HCT116 (cell line): ENCODE data around the gene C17orf67. TPM values are rescaled to one million over a fixed set of nuclear protein-coding genes. Genes with fewer than 3 reads are reported as not detected.

Experiments used
- ATAC-seq: fragments of 200-7000 bp; cut with Tn5 transposase; 2 replicates; pipeline ENCODE4 v1.9.1; 2020; ENCODE audit warnings: mild to moderate bottlenecking, moderate library complexity
- BruUV-seq: library from RNA; stranded (reverse); fragments of 400-500 nt; replicated peaks from 2 replicates; lab custom pipeline; 2021; lab: Mats Ljungman, UMichigan
- CTCF ChIA-PET: fragments of 300-600 bp; sonication (Branson Sonifier 250); formaldehyde crosslinking; loops from one replicate; lab custom pipeline; 2021; ENCODE audit warnings: antibody characterized with exemption; lab: Charles Lee
- POLR2A ChIA-PET: fragments of 300-600, 350-600 bp; sonication (Branson Sonifier 250); formaldehyde crosslinking; loops from one replicate; lab custom pipeline; 2021; ENCODE audit warnings: antibody characterized with exemption; lab: Charles Lee
- RAD21 ChIA-PET, 2 experiments: fragments of 300-600 bp; sonication (Branson Sonifier 250); formaldehyde crosslinking; loops; one replicate each; lab custom pipeline; 2023; ENCODE audit warnings: low total read pairs in 2 of 2; ENCODE audit not compliant: uncharacterized antibody in 2 of 2, unreplicated experiment in 2 of 2, low non-redundant PET in 1 of 2; lab: Charles Lee
- DNase-seq: peaks from one replicate; pipeline ENCODE4 v3.0.0-alpha.2; 2010; ENCODE audit warnings: low read depth, low spot score
- H2AFZ ChIP-seq: fragments of 200-600 bp; shearing (Covaris generic), sonication (generic); 2 replicates; pipeline ENCODE4 v1.6.1; 2017; ENCODE audit warnings: low read depth, mixed run types, mixed read lengths, antibody characterized with exemption, low read length; ENCODE audit not compliant: poor library complexity, severe bottlenecking
- H3K27ac ChIP-seq: 2 replicates; pipeline ENCODE4 v1.5.1; 2012; ENCODE audit warnings: low read depth, low read length
- H3K27me3 ChIP-seq: fragments of 200-600 bp; sonication (generic); 2 replicates; pipeline ENCODE4 v1.6.1; 2016; ENCODE audit warnings: mixed run types, low read length, mixed read lengths; ENCODE audit not compliant: insufficient read depth
- H3K36me3 ChIP-seq, 2 experiments: fragments of 200-500 bp in 1 of 2; fragments of 200-600 bp in 1 of 2; sonication (Bioruptor generic) in 1 of 2; sonication (generic) in 1 of 2; 2 replicates each; pipeline versions ENCODE4 v1.5.1 to v1.6.1; 2014 to 2016; ENCODE audit warnings: low read length in 2 of 2, inconsistent platforms in 1 of 2, mixed read lengths in 1 of 2, mixed run types in 1 of 2; ENCODE audit not compliant: insufficient read depth in 2 of 2, control insufficient read depth in 1 of 2
- H3K4me1 ChIP-seq, 2 experiments: fragments of 200-600 bp in 1 of 2; sonication (generic) in 1 of 2; 2 replicates each; pipeline versions ENCODE4 v1.5.1 to v1.6.1; 2012 to 2017; ENCODE audit warnings: low read length in 2 of 2, inconsistent platforms in 1 of 2, mild to moderate bottlenecking in 1 of 2, mixed read lengths in 1 of 2, mixed run types in 1 of 2, moderate library complexity in 1 of 2; ENCODE audit not compliant: insufficient read depth in 2 of 2, control insufficient read depth in 1 of 2
- H3K4me2 ChIP-seq: fragments of 200-600 bp; sonication (generic); 2 replicates; pipeline ENCODE4 v1.6.1; 2017; ENCODE audit warnings: mixed run types, low read length, mixed read lengths
- H3K4me3 ChIP-seq, 2 experiments: fragments of 200-600 bp in 1 of 2; sonication (generic) in 1 of 2; replicated peaks in 1 of 2; 2 replicates each; pipeline ENCODE4 v1.5.1; 2011 to 2016; ENCODE audit warnings: low read length in 2 of 2, control low read depth in 1 of 2, low read depth in 1 of 2, mild to moderate bottlenecking in 1 of 2, mixed read lengths in 1 of 2, mixed run types in 1 of 2
- H3K79me2 ChIP-seq: fragments of 200-600 bp; sonication (generic); 2 replicates; pipeline ENCODE4 v1.6.1; 2017; ENCODE audit warnings: mild to moderate bottlenecking, mixed run types, low read length, moderate library complexity, mixed read lengths; ENCODE audit not compliant: insufficient read depth
- H3K9ac ChIP-seq: fragments of 200-600 bp; sonication (generic); 2 replicates; pipeline ENCODE4 v1.6.1; 2016; ENCODE audit warnings: low read length, mixed read lengths
- H3K9me2 ChIP-seq: fragments of 200-600 bp; sonication (generic), shearing (Covaris generic); 2 replicates; pipeline ENCODE4 v1.6.1; 2017; ENCODE audit warnings: mixed run types, mild to moderate bottlenecking, moderate library complexity; ENCODE audit not compliant: insufficient read depth
- H3K9me3 ChIP-seq, 2 experiments: fragments of 200-500 bp in 1 of 2; fragments of 200-600 bp in 1 of 2; sonication (Bioruptor generic) in 1 of 2; sonication (generic) in 1 of 2; 2 replicates each; pipeline ENCODE4 v1.6.1; 2014 to 2017; ENCODE audit warnings: low read length in 2 of 2, mixed read lengths in 2 of 2, inconsistent platforms in 1 of 2, low read depth in 1 of 2, mild to moderate bottlenecking in 1 of 2, mixed run types in 1 of 2, moderate library complexity in 1 of 2; ENCODE audit not compliant: control insufficient read depth in 1 of 2, insufficient read depth in 1 of 2
- H4K20me1 ChIP-seq: fragments of 200-600 bp; sonication (generic), shearing (Covaris generic); 2 replicates; pipeline ENCODE4 v1.6.1; 2017; ENCODE audit warnings: mixed run types, mild to moderate bottlenecking, moderate library complexity; ENCODE audit not compliant: insufficient read depth
- ATF3 ChIP-seq: IDR thresholded peaks from 2 replicates; pipeline ENCODE4 v1.6.1; 2012
- CBX3 ChIP-seq: IDR thresholded peaks from 2 replicates; pipeline ENCODE4 v1.6.1; 2012; ENCODE audit warnings: low read depth
- CEBPB ChIP-seq: IDR thresholded peaks from 2 replicates; pipeline ENCODE4 v1.6.1; 2012; ENCODE audit warnings: low read depth
- CTCF ChIP-seq, 3 experiments: fragments of 200-600 bp in 1 of 3; sonication (generic) in 1 of 3; IDR thresholded peaks in 2 of 3; conservative IDR thresholded peaks in 1 of 3; 2 replicates each; pipeline ENCODE4 v1.5.1; 2012 to 2017; ENCODE audit warnings: low read depth in 2 of 3, low read length in 2 of 3, antibody characterized with exemption in 1 of 3, borderline replicate concordance in 1 of 3, control low read depth in 1 of 3, mild to moderate bottlenecking in 1 of 3, mixed read lengths in 1 of 3, mixed run types in 1 of 3, moderate library complexity in 1 of 3; ENCODE audit not compliant: insufficient read depth in 1 of 3
- EGR1 ChIP-seq: IDR thresholded peaks from 2 replicates; pipeline ENCODE4 v1.6.1; 2012; ENCODE audit warnings: low read depth
- ELF1 ChIP-seq: IDR thresholded peaks from 2 replicates; pipeline ENCODE4 v1.6.1; 2012; ENCODE audit warnings: low read depth, borderline replicate concordance
- EZH2phosphoT487 ChIP-seq: fragments of 200-600 bp; IDR thresholded peaks from 2 replicates; pipeline ENCODE4 v1.6.1; 2018; ENCODE audit warnings: antibody characterized with exemption, borderline replicate concordance
- FOSL1 ChIP-seq: IDR thresholded peaks from 2 replicates; pipeline ENCODE4 v1.6.1; 2012; ENCODE audit warnings: low read depth
- JUND ChIP-seq: IDR thresholded peaks from 2 replicates; pipeline ENCODE4 v1.6.1; 2012
- REST ChIP-seq: IDR thresholded peaks from 2 replicates; pipeline ENCODE4 v1.6.1; 2012; ENCODE audit warnings: low read depth
- SIN3A ChIP-seq: IDR thresholded peaks from 2 replicates; pipeline ENCODE4 v1.6.1; 2012; ENCODE audit warnings: low read depth
- SP1 ChIP-seq: IDR thresholded peaks from 2 replicates; pipeline ENCODE4 v1.6.1; 2012; ENCODE audit warnings: low read depth
- SRF ChIP-seq: IDR thresholded peaks from 2 replicates; pipeline ENCODE4 v1.6.1; 2012; ENCODE audit warnings: low read depth
- TCF7L2 ChIP-seq: IDR thresholded peaks from 2 replicates; pipeline ENCODE4 v1.7.0; 2011; ENCODE audit warnings: borderline replicate concordance, inconsistent platforms; ENCODE audit not compliant: insufficient read depth, insufficient read length; ENCODE audit errors: extremely low read depth
- YY1 ChIP-seq: IDR thresholded peaks from 2 replicates; pipeline ENCODE4 v1.6.1; 2011; ENCODE audit warnings: low read length, low read depth, moderate library complexity, mild to moderate bottlenecking; ENCODE audit not compliant: insufficient replicate concordance; ENCODE audit errors: extremely low read depth
- ZBTB33 ChIP-seq: IDR thresholded peaks from 2 replicates; pipeline ENCODE4 v1.6.1; 2011; ENCODE audit warnings: mild to moderate bottlenecking, low read length, moderate library complexity; ENCODE audit not compliant: insufficient replicate concordance; ENCODE audit errors: extremely low read depth
- ZFX ChIP-seq: fragments of 450-650 bp; IDR thresholded peaks from 2 replicates; pipeline ENCODE4 v1.6.1; 2017
- ZNF274 ChIP-seq: fragments of 200-500 bp; sonication (Bioruptor generic); IDR thresholded peaks from 2 replicates; pipeline ENCODE4 v1.6.1; 2014; ENCODE audit warnings: mild to moderate bottlenecking, low read depth, low read length, inconsistent platforms
- intact Hi-C: fragments of 100-400 bp; cut with micrococcal nuclease; formaldehyde crosslinking; loops from 2 replicates; pipeline ENCODE4 v1.10.0; 2022
- total RNA-seq: library from RNA; stranded (reverse); gene quantifications from one replicate; pipeline ENCODE4 v1.2.1, GENCODE V29; 2021; ENCODE audit not compliant: unreplicated experiment

The C17orf67 gene
- total RNA-seq, 1 experiment from 2014 or later = 0.84 TPM

- Histone ChIP-seq H3K27ac (no peak overlapping the region), H3K79me2 (no peaks in the 10 kb centered on the region), H3K4me1 (peaks cover under 1 to 2% of the 10 kb centered on the region in 2 experiments; a peak in 3 of 4 replicates), H3K27me3 (peaks cover 35% of the 10 kb centered on the region), H4K20me1 (no peaks in the 10 kb centered on the region), H3K4me2 (no peak overlapping the region), H3K9me2 (no peaks in the 10 kb centered on the region), H3K4me3 (no peak overlapping the region), H3K36me3 (no peaks in the 10 kb centered on the region), H2AFZ (no peak overlapping the region), H3K9me3 (no peaks in the 10 kb centered on the region), H3K9ac (no peak overlapping the region)
- no peak for DNase-seq
- no peak for ATAC-seq
- ChIA-PET CTCF (no interaction called here), RAD21 (no interaction called here), POLR2A (interaction anchor here (0.6 kb wide), 1 partner anchor 25 kb away, joined by 3 read pairs; no protein-coding TSS in a partner anchor)
- no TSS peak for BruUV-seq
- TF ChIP-seq JUND (no peak), CTCF (IDR thresholded peaks at IDR 0.05 in 2 of 3, conservative IDR thresholded peaks at IDR 0.05 in 1 of 3; ENCODE audit: borderline replicate concordance in 1 of 3, insufficient read depth in 1 of 3, low read depth in 2 of 3, low read length in 2 of 3) (no peak), ATF3 (no peak), ZBTB33 (no peak), ZFX (no peak), EGR1 (no peak), SIN3A (no peak), CEBPB (no peak), TCF7L2 (no peak), FOSL1 (no peak), ZNF274 (no peak), CBX3 (no peak), EZH2phosphoT487 (no peak), SP1 (no peak), YY1 (no peak), REST (no peak), SRF (no peak), ELF1 (no peak)
- intact Hi-C loops = no loop called here
These were observed 59.1 kb downstream of the C17orf67 start for GRCh38 chr17:56774650-56775049.
